Stimulated activated CD4-positive, alpha-beta T cell treated with anti-CD3 and anti-CD28 coated beads, Interleukin-1b, Interleukin-23, amount 100 ng/mL, for 1 hour (primary cell): ENCODE results near the gene PDCD1.

Experiments used
- DNase-seq, 2 donors: peaks; one replicate each; pipeline ENCODE4 v3.0.0-alpha.2; 2020; ENCODE audit warnings: low read depth in 2 of 2

The PDCD1 gene

DNA sequence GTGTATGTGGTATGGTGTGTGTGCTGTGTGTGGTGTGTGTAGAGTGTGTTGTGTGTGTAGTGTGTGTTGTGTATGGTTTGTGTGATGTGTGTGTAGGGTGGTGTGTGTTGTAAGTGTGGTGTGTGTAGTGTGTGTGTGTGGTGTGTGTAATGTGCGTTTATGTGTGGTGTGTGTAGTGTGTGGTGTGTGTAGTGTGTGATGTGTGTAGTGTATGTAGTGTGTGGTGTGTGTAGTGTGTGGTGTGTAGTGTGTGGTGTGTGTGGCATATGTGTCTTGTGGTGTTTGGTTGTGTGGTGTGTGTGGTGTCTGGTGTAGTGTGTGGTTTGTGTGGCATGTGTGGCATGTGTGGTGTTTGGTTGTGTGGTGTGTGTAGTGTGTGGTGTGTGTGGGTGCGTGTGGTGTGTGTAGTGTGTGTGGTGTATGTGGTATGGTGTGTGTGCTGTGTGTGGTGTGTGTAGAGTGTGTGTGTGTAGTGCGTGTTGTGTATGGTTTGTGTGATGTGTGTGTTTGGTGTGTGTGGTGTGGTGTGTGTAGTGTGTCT is 6.8 kb upstream of the PDCD1 start:
- DNase-seq: no peak

DNA sequence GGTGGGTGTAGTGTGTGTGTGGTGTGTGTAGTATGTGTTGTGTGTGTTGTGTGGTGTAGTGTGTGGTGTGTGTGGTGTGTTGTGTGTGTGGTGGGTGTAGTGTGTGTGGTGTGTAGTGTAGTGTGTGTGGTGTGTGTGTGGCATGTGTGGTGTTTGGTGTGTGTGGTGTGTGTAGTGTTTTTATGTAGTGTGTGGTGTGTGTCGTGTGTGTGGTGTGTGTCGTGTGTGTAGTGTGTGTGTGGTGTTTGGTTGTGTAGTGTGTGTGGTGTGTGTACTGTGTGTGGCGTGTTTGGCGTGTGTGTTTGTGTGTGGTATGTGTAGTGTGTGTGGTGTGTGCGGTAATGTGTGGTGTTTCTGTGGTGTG is 6.1 kb upstream of the PDCD1 start:
- no peak for DNase-seq

DNA sequence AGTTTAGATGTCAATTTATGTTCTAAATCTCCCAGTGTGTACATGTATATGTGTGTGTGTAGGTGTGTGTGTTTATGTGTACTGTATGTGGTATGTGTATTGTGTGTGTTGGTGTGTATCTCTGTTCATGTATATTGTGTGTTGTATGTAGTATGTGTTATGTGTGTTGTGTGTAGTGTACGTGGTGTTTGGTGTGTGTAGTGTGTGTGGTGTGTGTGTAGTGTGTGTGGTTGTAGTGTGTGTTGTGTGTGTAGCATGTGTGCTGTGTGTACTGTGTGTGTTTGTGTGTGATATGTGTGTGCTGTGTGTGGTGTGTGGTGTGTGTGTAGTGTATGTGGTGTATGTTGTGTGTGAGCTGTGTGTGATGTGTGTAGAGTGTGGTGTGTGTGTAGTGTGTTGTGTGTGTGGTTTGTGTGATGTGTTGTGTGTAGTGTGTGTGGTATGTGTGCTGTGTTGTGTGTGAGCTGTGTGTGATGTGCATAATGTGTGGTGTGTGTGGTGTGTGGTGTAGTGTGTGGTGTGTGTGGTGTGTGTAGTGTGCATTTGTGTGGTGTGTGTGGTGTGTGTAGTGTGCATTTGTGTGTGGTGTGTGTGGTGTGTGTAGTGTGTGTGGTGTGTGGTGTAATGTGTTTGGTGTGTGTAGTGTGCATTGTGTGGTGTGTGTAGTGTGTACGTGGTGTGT is 5.6 kb upstream of the PDCD1 start:
- no peak for DNase-seq

DNA sequence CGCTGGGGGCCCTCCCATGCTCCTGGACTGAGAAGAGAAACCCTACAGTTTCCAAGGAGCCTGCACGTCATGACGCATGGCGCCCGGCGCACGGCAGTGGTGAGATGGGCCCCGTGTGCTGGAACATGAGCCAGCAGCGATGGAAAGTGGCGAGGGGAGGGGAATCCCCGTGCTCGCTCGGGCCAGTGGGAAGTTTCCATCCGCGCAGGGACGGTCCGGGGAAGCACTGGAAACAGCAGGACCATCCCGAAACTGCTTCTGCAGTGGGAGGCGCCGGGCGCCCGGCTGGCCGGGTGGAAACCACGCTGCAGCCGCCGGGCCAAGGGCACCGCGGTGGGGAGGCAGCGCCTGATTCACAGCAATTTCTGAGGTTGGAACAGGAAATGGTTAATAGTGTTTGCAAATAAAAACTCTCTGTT is 4.9 kb upstream of the PDCD1 start:
- no peak for DNase-seq

DNA sequence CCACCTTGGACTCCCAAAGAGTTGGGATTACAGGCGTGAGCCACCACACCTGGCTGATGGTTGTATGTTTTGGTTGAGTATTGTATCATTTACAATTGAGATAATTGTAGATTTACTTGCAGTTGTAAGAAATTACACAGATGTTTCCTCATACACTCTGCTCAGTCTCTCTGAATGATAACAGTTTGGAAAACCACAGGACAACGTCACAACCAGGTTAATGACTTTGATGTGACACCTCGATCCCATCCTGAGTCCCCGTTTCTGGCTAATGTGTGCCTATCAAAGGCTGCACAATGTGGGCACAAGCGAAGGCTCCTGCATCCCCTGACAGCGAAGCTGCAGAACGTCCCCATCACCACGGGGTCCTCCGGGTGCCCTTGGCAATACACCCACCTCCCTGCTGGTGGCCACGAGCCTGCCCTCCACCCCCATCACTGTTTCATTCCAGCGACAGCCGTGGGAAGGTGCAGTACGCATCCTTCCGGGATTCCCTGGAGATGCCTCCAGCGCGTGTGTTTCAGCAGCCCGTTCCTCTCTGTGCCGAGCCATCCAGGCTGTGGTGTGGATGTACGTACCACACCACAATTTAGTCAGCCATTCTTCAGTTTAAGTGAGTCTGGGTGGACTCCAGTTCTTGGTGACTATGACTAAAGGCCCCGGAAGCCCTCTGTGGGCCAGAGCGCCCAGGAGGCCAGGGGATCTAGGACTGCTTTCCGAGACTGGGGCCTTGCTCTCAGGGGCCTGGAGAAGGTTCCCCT is 4.3 kb upstream of the PDCD1 start:
- DNase-seq: no peak

DNA sequence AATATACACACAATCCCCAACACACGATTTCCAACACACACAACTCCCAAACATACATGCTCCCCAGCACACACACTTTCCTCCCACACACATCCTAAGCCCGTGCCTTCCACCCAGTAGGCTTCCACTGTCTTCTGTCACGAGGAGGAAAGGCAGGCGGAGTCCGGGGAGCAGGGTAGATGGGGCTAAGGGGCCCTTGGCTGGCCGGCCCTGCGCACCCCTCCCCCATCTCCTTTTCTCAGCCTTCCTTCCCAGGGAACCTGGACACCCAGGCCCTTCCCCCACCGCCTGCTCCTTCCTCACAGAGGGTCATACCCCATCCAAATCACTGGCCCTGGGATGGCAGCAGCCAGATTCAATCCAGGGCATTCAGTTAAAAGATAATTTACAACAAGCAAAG is 3.4 kb upstream of the PDCD1 start:
- no peak for DNase-seq

DNA sequence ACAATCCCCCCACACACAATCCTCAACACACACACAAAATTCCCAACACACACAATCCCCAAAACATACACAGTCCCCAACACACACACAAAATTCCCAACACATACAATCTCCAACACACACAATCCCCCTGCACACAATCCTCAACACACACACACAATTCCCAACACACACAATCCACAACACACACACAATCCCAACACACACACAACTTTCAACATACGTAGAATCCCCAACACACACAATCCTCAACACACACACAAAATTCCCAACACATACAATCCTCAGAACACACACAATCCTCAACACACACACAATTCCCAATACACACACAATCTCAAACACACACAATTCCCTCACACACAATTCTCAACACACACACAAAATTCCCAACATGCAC is 2.6 kb upstream of the PDCD1 start:
- DNase-seq: no peak

DNA sequence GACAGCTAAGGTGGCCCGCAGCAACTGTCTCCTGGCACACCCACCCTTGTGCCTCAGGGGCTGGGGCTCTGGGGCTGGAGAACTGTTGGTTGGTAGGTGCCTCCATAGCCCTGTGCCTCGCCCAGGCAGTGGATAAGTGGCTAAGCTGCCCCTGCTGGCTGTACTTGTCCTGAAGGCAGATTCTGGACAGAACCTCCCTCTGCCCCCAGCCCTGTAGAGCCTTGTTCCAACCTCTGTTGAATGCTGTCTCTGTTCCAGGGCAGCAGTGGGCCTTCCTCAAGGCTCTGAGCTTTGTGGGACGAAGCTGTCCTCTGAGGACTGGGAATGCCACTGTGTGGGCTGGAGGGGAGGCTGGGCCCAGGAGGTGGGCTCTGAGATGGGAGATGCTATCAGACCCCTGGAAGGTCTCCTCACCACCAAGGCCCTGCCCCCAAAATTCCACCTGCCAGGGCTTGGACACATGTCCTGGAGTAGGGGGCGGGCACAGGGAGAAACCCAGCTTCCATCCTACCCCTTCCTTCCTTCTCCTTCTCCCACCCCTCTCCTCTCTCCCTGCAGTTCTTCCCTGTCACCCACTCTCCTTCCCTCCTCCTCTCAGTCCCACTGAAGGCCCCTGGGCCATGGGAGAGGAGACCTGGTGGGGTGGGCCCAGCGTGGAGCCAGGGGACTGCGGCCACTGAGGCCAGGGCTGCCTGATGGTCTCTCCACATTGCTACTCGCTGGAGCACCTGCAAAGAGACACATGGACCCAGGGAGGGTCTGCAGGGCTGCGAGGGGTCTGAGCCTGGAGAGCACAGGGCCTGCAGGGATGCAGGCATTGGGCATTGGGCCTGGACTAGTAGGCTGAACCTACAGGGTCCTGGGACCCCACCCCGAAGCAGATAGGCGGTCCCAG is 1.7 kb upstream of the PDCD1 start:
- DNase-seq: no peak

DNA sequence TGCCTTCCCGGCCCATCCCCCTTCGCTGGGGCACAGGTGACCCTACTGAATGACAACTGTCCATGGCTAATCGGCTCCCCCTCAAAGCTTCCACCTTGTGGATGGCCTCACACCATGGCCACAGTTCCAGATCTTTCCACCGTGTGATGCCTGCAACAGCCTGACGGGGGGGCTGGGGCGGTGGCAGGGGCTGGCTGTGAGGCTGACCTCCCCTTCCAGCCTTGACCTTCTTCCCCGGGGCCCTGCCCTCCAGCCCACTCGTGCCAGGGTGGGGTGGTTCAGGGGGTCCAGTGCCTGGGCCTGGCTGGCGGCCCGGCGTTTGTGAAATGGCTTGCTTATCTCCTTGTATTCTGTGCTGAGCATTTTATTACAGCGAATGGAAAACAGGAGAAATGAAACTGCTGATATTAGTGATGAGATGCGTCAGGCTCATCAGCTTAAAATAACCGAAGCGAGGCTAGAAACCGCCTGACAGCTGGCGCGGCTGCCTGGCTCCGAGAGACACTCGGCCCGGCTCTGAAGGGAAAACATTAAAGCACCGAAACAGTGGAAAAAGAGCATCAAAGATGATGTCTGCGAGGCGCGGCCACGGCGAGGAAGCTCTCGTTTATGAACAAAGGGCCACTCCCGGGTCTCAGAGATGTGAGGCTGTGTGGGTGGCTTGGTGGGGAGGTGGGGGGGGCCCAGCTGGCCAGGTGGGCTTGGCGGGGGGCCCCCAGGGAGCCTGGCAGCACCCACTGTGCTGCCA is 916 bp upstream of the PDCD1 start:
- peak in 1 of 2 donors; percentile 41 for DNase-seq

DNA sequence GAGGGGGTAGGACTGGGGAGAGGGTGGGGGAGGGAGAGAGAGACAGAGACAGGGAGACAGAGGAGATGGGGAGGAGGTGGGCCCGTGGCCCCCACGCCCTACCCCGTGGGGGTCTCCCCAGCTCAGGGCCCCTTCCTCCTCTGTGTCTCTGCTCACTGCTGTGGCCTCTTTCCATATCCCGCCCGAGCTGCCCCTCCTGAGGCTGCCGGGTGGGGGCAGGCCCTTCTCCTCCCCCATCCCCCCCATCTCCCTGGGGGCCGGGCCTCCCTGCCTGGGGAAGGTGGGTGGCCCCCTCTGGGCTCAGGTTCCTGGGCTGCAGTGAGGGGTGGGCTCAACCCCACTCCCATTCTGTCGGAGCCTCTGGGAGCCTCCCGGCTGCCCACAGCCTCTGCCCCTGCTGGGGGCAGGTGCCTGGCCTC is 332 bp upstream of the PDCD1 start:
- no peak for DNase-seq

DNA sequence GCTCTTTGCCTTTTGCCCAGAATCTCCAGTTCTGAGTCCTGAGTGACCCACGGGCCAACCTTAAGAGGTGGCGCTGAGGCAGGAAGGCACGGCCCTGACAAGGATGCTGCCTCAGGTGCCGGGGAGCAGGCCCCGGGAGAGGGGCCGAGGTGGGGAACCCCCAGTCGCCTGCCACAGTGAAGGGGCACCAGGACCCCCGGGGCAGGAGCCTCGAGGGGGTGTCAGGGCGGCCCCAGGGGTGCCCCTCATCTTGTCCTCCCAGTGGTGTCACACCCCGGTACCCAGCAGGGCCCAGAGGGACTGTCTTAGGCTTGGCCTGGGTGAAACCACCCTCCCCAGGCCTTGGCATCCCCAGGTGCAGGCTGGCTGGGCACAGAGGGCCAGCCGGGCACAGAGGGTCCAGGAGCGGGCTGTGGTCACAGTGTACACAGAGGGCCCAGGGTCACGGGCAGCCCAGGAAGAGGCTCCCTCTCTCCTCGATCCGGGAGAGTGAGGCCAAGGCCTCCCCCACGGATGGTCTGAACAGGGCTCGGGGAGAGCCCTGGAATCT is 1.0 kb downstream of the PDCD1 start:
- no peak for DNase-seq

DNA sequence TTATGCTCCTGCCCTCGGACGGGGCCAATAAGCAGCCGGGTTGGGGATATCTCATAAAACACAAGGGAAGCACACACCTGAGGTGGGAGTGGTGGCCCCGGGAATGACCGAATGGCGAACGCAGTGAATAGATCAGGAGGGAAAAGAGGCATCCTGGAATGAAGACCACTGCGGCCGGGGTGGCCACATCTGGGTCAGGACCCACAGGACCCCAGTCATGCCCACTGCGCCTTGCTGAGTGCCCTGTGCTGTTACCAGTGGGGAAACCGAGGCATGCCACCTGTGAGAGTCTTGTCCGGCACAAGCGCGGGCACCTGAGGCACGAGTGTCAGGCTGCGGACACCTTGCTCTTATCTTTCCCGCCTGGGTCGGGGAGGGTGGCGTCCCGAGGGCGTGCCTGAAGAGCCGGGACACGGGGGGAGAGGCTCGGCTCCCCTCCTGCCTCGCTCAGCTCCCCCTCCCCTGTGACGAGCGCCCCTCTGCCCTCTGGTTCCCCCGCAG is 1.6 kb downstream of the PDCD1 start:
- no peak for DNase-seq

DNA sequence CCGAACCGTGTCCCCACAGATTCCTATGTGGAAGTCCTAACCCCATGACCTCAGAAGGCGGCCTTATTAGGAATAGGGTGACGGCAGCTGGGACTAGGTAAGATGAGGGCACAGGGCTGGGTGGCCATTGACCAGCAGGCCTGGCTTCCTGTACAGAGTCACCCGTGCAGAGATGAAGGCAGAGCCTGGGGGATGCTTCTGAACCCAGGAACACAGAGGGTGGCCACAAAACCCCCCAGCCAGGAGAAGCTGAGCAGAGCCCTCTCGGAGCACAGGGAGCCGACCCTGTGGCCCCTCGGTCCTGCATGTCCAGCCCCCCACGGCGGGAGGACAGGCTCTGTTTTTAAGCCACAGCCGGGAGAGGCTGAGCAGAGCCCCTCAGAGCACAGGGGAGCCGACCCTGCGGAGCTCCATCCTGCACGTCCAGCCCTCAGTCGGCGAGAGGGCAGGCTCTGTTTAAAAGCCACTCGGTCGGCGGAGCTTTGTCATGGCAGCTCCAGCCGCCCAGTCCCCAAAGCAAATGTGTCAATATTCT is 2.7 kb downstream of the PDCD1 start:
- DNase-seq: no peak

DNA sequence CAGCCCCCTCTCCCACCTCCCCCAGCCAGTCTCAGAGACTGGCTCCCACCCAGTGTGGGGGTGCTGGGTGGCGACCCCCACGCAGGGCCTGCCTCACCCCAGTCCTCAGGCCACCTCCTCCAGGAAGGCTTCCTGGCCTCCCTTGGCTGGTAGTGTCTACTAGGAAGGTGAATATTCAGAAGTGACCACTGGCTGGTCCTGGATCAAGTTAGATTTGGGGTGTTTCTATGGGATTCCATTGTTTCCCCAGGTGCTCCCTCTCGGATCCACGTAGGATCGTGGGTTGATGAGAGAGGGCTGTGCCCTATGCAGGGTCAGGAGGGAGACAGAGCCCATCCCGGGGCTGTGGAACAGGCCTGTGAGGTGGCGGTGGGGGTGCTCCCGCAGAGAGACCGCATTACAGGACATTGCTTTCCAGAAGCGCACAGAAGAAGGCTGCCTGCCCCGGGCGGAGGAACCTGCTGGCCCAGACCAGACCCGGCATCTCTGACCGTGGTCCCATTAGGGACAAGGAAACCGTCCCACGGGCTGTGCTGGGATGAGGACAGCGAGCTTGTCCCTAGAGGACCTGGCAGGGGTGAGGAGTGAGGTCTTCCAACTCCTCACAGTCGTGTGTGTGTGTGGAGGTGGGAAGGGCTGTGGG is 3.3 kb downstream of the PDCD1 start:
- DNase-seq: no peak

DNA sequence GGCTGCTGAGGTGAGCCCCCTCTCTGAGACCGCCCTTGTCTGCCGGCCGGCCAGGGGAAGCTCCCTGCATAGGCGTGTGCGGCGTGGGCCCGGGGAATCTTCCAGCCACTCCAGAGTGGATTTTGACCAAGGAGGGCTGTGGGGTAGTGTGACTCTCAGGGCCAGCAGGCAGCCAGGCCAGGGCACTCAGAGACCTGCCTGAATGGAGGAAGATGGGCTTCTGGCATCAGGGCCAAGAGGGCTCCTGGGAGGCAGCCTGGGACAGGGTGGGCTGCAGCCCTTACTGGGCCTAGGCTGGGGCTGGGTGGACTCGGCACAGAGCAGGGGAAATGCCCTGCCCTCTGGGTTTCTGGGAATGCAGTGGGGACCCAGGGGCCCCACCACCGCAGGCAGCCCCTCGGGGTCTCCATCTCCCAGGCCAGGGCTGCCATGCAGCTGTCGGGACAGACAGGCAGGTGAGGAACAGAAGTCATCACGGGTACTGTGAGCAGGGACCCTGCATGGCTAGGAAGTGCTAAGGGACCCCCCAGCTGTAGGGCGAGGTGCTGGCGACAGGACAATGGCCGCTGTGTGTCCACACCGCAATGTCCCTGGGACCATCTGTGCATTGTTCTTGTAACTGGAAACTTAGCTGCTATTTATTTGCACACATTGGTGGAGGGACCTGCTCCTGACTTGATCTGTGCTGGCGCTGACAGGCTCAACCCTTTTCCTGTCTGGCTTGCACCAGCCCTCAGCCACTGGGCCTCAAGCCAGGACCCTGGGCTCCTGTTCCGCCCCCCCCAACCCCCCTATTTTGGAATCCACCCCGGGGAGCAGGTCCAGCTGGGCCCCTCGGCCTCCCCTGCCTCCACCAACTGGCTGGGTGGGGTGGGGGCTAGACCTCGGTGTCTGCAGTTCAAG is 4.1 kb downstream of the PDCD1 start:
- no peak for DNase-seq

DNA sequence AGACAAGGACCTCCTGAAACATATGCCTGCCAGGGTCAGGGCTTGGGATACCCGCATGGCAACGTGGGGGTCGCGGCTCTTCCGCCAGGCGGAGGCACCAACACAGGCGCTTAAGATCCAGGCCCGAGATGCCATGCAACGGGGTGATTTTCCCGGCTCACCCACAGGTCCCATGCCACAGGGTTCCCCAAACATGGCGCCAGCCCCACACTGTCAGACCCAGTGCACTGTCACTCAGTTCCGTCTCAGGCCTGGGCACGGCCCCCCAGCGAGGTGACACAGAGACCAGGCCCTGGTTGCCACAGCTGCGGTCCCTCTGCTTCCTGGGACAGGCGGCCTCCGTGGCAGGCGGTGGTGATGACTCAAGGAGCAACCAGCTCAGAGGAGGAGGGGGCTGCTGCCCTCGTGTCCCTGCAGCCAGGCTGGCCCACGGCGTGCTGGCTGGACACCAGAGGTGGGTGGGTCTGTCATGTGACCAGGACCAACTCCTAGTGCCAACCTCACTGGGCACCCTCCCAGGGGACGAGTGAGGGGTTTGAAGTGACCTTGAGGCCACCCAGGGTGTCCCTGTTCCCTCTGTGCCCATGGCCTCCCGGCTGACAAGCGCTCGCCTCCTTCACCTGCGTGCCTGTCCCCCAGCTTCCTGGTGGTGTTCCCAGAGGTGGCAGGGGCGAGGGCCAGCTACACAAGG is 4.9 kb downstream of the PDCD1 start:
- no peak for DNase-seq

DNA sequence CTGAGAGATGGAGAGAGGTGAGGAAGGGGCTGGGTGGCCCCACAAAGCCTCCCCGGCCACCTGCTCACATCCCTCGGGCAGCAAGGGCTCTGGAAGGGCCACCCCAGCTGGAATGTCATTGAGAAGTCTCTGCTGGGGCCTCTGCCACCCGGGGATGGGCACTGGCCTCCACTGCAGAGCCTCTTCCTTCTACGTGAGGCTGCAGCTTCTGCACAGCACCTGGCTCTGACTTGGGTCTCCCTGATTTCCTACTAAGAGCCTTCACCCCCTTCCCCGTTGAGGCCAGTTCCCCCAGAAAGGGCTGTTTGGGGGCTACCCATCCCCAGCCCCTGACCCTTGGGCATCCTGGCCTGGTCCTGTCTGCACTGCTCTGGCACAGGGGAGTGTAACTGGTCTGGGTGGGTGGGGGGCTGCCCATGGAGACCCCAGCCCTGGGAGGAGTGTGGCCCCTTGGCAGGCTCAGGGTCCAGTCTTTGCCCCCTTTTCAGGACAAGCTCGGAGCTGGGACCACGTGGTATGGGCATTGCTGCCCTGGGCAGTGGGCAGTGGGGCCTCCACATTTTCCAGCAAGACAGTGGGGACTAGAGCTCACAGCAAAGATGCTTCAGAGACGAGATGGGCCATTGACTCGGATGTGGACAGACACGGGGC is 5.6 kb downstream of the PDCD1 start:
- no peak for DNase-seq
